ENCODE results near the gene MAFB.

MAFB gene

GRCh38 chr20:40668449-40669228 is 20.4 kb downstream of the MAFB start:
- no peak for DNase-seq (ENCODE audit: low read depth, low spot score)
- H3K9me3 ChIP-seq (ENCODE audit: insufficient read depth, low read length), result no peaks in the 10 kb centered on the region
- TF ChIP-seq ZNF274 (IDR thresholded peaks at IDR 0.05; ENCODE audit: low read depth, low read length), result no peak
- TF ChIP-seq SUZ12 (IDR thresholded peaks at IDR 0.05; ENCODE audit: extremely low read depth, insufficient read depth, insufficient read length), result no peak
- TF ChIP-seq YY1 (IDR thresholded peaks at IDR 0.05; ENCODE audit: insufficient read depth, insufficient read length), result no peak
- no peak overlapping the region for H3K9ac ChIP-seq (ENCODE audit: insufficient read length, low read depth)
- no peak overlapping the region for H3K4me3 ChIP-seq (ENCODE audit: insufficient read length, low read depth)
- peaks cover 4% of the 10 kb centered on the region for H3K4me1 ChIP-seq (ENCODE audit: insufficient read depth, insufficient read length)
- no peaks in the 10 kb centered on the region for H3K27me3 ChIP-seq (ENCODE audit: insufficient read depth, insufficient read length)
- no peaks in the 10 kb centered on the region for H3K36me3 ChIP-seq (ENCODE audit: insufficient read depth, insufficient read length, low read length)

- H3K27me3 ChIP-seq (ENCODE audit: insufficient read depth, insufficient read length), result no peaks in the 10 kb centered on the region
- TF ChIP-seq SUZ12 (IDR thresholded peaks at IDR 0.05; ENCODE audit: extremely low read depth, insufficient read depth, insufficient read length) (no peak), ZNF274 (IDR thresholded peaks at IDR 0.05; ENCODE audit: low read depth, low read length) (no peak), YY1 (IDR thresholded peaks at IDR 0.05; ENCODE audit: insufficient read depth, insufficient read length) (no peak)
- no peak for DNase-seq (ENCODE audit: low read depth, low spot score)
Observed at GRCh38 chr20:40667503-40667902, 21.5 kb downstream of the MAFB start.

GRCh38 chr20:40666336-40666735 is 22.7 kb downstream of the MAFB start:
- Histone ChIP-seq H3K9ac (ENCODE audit: insufficient read length, low read depth) (no peak overlapping the region), H3K4me1 (ENCODE audit: insufficient read depth, insufficient read length) (peaks cover 7% of the 10 kb centered on the region), H3K36me3 (ENCODE audit: insufficient read depth, insufficient read length, low read length) (no peaks in the 10 kb centered on the region), H3K4me3 (ENCODE audit: insufficient read length, low read depth) (no peak overlapping the region), H3K27me3 (ENCODE audit: insufficient read depth, insufficient read length) (no peaks in the 10 kb centered on the region), H3K9me3 (ENCODE audit: insufficient read depth, low read length) (no peaks in the 10 kb centered on the region)
- DNase-seq (ENCODE audit: low read depth, low spot score), result no peak
- no peak for TF ChIP-seq YY1 (IDR thresholded peaks at IDR 0.05; ENCODE audit: insufficient read depth, insufficient read length)

More at GRCh38 chr20:40667503-40667902, 21.5 kb downstream of the MAFB start:
- no peaks in the 10 kb centered on the region for H3K9me3 ChIP-seq (ENCODE audit: insufficient read depth, low read length)
- H3K4me3 ChIP-seq (ENCODE audit: insufficient read length, low read depth), result no peak overlapping the region
- no peaks in the 10 kb centered on the region for H3K36me3 ChIP-seq (ENCODE audit: insufficient read depth, insufficient read length, low read length)
- H3K9ac ChIP-seq (ENCODE audit: insufficient read length, low read depth), result no peak overlapping the region
- peaks cover 7% of the 10 kb centered on the region for H3K4me1 ChIP-seq (ENCODE audit: insufficient read depth, insufficient read length)

- no peak overlapping the region for H3K4me3 ChIP-seq (ENCODE audit: insufficient read length, low read depth)
Observed at GRCh38 chr20:40664891-40665290, 24.1 kb downstream of the MAFB start.

GRCh38 chr20:40663991-40664880 is 24.8 kb downstream of the MAFB start:
- Histone ChIP-seq H3K4me1 (ENCODE audit: insufficient read depth, insufficient read length) (peaks cover 7% of the 10 kb centered on the region), H3K9ac (ENCODE audit: insufficient read length, low read depth) (no peak overlapping the region), H3K4me3 (ENCODE audit: insufficient read length, low read depth) (no peak overlapping the region), H3K36me3 (ENCODE audit: insufficient read depth, insufficient read length, low read length) (no peaks in the 10 kb centered on the region), H3K9me3 (ENCODE audit: insufficient read depth, low read length) (no peaks in the 10 kb centered on the region), H3K27me3 (ENCODE audit: insufficient read depth, insufficient read length) (no peaks in the 10 kb centered on the region)
- TF ChIP-seq YY1 (IDR thresholded peaks at IDR 0.05; ENCODE audit: insufficient read depth, insufficient read length) (no peak), SUZ12 (IDR thresholded peaks at IDR 0.05; ENCODE audit: extremely low read depth, insufficient read depth, insufficient read length) (no peak), ZNF274 (IDR thresholded peaks at IDR 0.05; ENCODE audit: low read depth, low read length) (no peak)
- no peak for DNase-seq (ENCODE audit: low read depth, low spot score)

More at GRCh38 chr20:40664891-40665290, 24.1 kb downstream of the MAFB start:
- Histone ChIP-seq H3K27me3 (ENCODE audit: insufficient read depth, insufficient read length) (no peaks in the 10 kb centered on the region), H3K4me1 (ENCODE audit: insufficient read depth, insufficient read length) (peaks cover 7% of the 10 kb centered on the region), H3K36me3 (ENCODE audit: insufficient read depth, insufficient read length, low read length) (no peaks in the 10 kb centered on the region), H3K9ac (ENCODE audit: insufficient read length, low read depth) (no peak overlapping the region), H3K9me3 (ENCODE audit: insufficient read depth, low read length) (no peaks in the 10 kb centered on the region)
- no peak for DNase-seq (ENCODE audit: low read depth, low spot score)
- no peak for TF ChIP-seq ZNF274 (IDR thresholded peaks at IDR 0.05; ENCODE audit: low read depth, low read length)
- no peak for TF ChIP-seq YY1 (IDR thresholded peaks at IDR 0.05; ENCODE audit: insufficient read depth, insufficient read length)
- no peak for TF ChIP-seq SUZ12 (IDR thresholded peaks at IDR 0.05; ENCODE audit: extremely low read depth, insufficient read depth, insufficient read length)

GRCh38 chr20:40663304-40663790 is 25.7 kb downstream of the MAFB start:
- TF ChIP-seq YY1 (IDR thresholded peaks at IDR 0.05; ENCODE audit: insufficient read depth, insufficient read length), result no peak
- no peak for TF ChIP-seq SUZ12 (IDR thresholded peaks at IDR 0.05; ENCODE audit: extremely low read depth, insufficient read depth, insufficient read length)
- TF ChIP-seq ZNF274 (IDR thresholded peaks at IDR 0.05; ENCODE audit: low read depth, low read length), result no peak
- no peak overlapping the region for H3K4me3 ChIP-seq (ENCODE audit: insufficient read length, low read depth)
- no peak overlapping the region for H3K9ac ChIP-seq (ENCODE audit: insufficient read length, low read depth)
- H3K27me3 ChIP-seq (ENCODE audit: insufficient read depth, insufficient read length), result no peaks in the 10 kb centered on the region
- no peak for DNase-seq (ENCODE audit: low read depth, low spot score)
- H3K9me3 ChIP-seq (ENCODE audit: insufficient read depth, low read length), result no peaks in the 10 kb centered on the region
- peaks cover 6% of the 10 kb centered on the region for H3K4me1 ChIP-seq (ENCODE audit: insufficient read depth, insufficient read length)
- H3K36me3 ChIP-seq (ENCODE audit: insufficient read depth, insufficient read length, low read length), result no peaks in the 10 kb centered on the region

GRCh38 chr20:40659567-40659966 is 29.5 kb downstream of the MAFB start:
- peaks cover 3% of the 10 kb centered on the region for H3K4me1 ChIP-seq (ENCODE audit: insufficient read depth, insufficient read length)
- no peaks in the 10 kb centered on the region for H3K27me3 ChIP-seq (ENCODE audit: insufficient read depth, insufficient read length)
- H3K36me3 ChIP-seq (ENCODE audit: insufficient read depth, insufficient read length, low read length), result no peaks in the 10 kb centered on the region
- no peak for TF ChIP-seq SUZ12 (IDR thresholded peaks at IDR 0.05; ENCODE audit: extremely low read depth, insufficient read depth, insufficient read length)
- no peak for TF ChIP-seq YY1 (IDR thresholded peaks at IDR 0.05; ENCODE audit: insufficient read depth, insufficient read length)
- no peak for TF ChIP-seq ZNF274 (IDR thresholded peaks at IDR 0.05; ENCODE audit: low read depth, low read length)
- H3K9me3 ChIP-seq (ENCODE audit: insufficient read depth, low read length), result no peaks in the 10 kb centered on the region
- no peak overlapping the region for H3K9ac ChIP-seq (ENCODE audit: insufficient read length, low read depth)
- H3K4me3 ChIP-seq (ENCODE audit: insufficient read length, low read depth), result no peak overlapping the region
- no peak for DNase-seq (ENCODE audit: low read depth, low spot score)

Measured in NT2/D1 (cell line).